ENCODE measurements around the gene KLHL30. TPM values are rescaled to one million over a fixed set of nuclear protein-coding genes. Genes with fewer than 3 reads are reported as not detected.
"Not testable (repeated sequence)": the region's sequence is repeated elsewhere in the genome, so short reads cannot be mapped to it uniquely, and the experiment has no call there.

The KLHL30 gene
- total RNA-seq, 4 donors from 2014 or later, result 0.14 to 5.6 TPM; not detected in 2

DNA sequence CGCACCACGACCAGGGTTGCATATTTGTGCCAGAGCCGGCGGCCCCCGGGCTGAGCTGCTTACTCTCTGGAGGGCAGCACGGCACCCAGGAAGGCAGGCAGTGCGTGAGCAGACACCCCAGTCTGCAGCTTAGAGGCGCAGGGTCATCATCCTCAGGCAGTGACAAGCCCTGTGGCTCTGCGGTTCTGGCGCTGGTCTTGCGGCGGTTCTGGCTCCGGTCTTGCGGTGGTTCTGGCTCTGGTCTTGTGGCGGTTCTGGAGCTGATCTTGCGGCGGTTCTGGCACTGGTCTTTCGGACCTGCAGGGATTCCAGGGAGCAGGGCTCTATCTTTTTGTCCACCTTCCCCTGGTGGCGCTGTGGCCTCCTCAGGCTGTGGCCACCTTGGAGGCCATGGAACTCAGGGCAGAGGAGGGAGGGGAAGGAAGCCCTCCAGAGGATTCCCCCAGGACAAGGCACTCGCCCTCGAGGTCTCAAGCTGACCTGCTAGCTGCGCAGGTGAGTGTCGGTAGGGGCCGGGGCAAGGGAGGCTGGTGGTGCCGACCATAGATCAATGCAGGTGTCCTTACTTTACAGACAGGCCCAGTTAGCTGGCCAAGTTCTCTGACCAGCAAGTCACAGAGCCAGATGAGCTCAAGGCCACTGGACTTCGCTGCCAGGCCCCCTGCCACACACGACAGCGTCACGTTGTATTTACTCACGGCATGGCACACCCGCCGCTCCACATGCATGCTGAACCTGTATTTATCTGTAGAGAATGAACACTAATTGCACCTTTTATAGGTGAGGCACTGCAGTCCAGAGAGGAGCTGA is 23.4 kb upstream of the KLHL30 start:
- intact Hi-C loops (cut with DNase I; ENCODE audit: low total_unique reads) (no loop called here), in situ Hi-C loops (cut with MboI; ENCODE audit: low pct_ligation_motif_present in 1 of 4, low pct_unique_long_range_greater_than_20kb in 1 of 4, low sequenced_read_pairs in 3 of 4) (no loop called here)
- Histone ChIP-seq H3K4me3 (no peak overlapping the region), H3K36me3 (no peaks in the 10 kb centered on the region), H3K4me1 (no peaks in the 10 kb centered on the region), H3K27ac (no peak overlapping the region), H3K27me3 (no peaks in the 10 kb centered on the region), H3K9me3 (peaks cover 3 to 8% of the 10 kb centered on the region in 2 donors)
- DNase-seq, result no peak
- TF ChIP-seq EP300 (IDR thresholded peaks at IDR 0.05; ENCODE audit: low read depth), result no peak
- TF ChIP-seq POLR2A (IDR thresholded peaks at IDR 0.05), result no peak
- TF ChIP-seq POLR2AphosphoS5 (IDR thresholded peaks at IDR 0.05), result no peak
- WGBS, 2 donors (ENCODE audit: low coverage in 1 of 2), result 84% methylated on average over 28 of the region's 32 CpGs; no CpG with 5 or more reads in 1 of the 2 donors

DNA sequence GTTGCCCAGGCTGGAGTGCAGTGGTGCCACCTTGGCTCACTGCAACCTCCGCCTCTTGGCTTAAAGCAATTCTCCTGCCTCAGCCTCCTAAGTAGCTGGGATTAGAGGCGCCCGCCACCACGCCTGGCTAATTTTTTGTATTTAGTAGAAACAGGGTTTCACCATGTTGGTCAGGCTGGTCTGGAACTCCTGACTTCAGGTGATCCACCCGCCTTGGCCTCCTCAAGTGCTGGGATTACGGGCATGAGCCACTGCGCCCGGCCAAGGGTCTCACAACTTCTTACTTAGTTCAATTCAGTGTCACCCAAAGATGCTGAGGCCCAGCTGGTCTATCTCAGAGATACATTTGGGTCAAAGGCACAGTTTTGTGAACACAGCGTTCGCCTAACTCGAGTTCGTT is 22.8 kb upstream of the KLHL30 start:
- H3K9me3 ChIP-seq; H3K4me3 ChIP-seq; H3K27ac ChIP-seq; intact Hi-C loops (cut with DNase I; ENCODE audit: low total_unique reads); H3K36me3 ChIP-seq; H3K27me3 ChIP-seq; in situ Hi-C loops (cut with MboI; ENCODE audit: low pct_ligation_motif_present in 1 of 4, low pct_unique_long_range_greater_than_20kb in 1 of 4, low sequenced_read_pairs in 3 of 4); DNase-seq; H3K4me1 ChIP-seq: not testable (repeated sequence)
- 93 to 94% methylated on average over 4 to 12 of the region's 12 CpGs for WGBS, 2 donors (ENCODE audit: low coverage in 1 of 2)

DNA sequence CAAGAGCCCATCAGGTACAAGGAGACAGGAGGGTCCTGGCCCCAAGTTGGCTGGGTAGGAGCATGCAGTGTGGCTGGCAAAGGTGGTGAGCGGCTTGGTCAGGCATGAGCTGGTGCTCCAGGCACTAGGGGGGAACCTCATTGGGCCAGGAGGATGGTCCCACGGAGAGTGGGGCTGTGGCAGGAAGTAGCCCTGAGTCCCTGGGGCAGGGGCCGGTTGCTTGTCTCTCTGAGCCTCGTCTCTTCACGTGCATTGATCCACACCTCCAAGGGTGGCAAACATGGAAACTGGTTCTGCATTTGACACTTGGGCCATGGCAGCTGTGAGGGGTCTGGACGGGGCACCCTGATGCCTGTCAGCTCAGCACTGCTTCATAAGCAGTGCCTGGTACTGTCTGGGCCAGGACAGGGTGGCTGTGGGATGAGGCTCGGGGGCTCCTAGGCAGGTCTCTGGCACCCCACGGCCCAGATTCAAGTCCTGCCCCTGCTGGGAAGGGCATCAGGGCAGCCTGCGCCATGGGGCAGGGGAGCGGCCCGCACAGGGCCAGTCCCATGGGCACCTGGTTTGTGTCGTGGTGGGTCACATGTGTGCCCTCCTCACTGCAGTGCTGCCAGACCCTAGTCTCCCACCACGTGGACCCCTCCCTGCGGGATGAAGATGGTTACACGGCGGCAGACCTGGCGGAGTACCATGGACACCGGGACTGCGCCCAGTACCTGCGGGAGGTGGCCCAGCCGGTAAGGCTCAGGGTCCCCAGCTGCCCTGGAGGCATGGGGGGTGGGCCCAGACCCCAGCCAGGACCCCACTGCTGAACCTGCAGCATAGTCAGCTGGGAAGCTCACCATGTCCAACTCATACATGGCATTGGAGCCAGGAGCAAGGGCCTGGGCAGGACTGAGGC is 21.9 kb upstream of the KLHL30 start:
- H3K27ac ChIP-seq, result no peak overlapping the region
- H3K4me1 ChIP-seq, result no peaks in the 10 kb centered on the region
- H3K9me3 ChIP-seq, result peaks cover 3 to 8% of the 10 kb centered on the region in 2 donors
- peaks cover 8% of the 10 kb centered on the region for H3K27me3 ChIP-seq
- 89% methylated on average over 21 of the region's 21 CpGs; no CpG with 5 or more reads in 1 of the 2 donors for WGBS, 2 donors (ENCODE audit: low coverage in 1 of 2)
- intact Hi-C loops (cut with DNase I; ENCODE audit: low total_unique reads), result no loop called here
- TF ChIP-seq, protein P1, sequence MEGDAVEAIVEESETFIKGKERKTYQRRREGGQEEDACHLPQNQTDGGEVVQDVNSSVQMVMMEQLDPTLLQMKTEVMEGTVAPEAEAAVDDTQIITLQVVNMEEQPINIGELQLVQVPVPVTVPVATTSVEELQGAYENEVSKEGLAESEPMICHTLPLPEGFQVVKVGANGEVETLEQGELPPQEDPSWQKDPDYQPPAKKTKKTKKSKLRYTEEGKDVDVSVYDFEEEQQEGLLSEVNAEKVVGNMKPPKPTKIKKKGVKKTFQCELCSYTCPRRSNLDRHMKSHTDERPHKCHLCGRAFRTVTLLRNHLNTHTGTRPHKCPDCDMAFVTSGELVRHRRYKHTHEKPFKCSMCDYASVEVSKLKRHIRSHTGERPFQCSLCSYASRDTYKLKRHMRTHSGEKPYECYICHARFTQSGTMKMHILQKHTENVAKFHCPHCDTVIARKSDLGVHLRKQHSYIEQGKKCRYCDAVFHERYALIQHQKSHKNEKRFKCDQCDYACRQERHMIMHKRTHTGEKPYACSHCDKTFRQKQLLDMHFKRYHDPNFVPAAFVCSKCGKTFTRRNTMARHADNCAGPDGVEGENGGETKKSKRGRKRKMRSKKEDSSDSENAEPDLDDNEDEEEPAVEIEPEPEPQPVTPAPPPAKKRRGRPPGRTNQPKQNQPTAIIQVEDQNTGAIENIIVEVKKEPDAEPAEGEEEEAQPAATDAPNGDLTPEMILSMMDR (IDR thresholded peaks at IDR 0.05), result no peak
- TF ChIP-seq POLR2A (IDR thresholded peaks at IDR 0.05) (no peak), POLR2AphosphoS5 (IDR thresholded peaks at IDR 0.05) (no peak)
- H3K36me3 ChIP-seq, result no peaks in the 10 kb centered on the region
- in situ Hi-C loops (cut with MboI; ENCODE audit: low pct_ligation_motif_present in 1 of 4, low pct_unique_long_range_greater_than_20kb in 1 of 4, low sequenced_read_pairs in 3 of 4), result no loop called here
- no peak overlapping the region for H3K4me3 ChIP-seq
- no peak for DNase-seq

DNA sequence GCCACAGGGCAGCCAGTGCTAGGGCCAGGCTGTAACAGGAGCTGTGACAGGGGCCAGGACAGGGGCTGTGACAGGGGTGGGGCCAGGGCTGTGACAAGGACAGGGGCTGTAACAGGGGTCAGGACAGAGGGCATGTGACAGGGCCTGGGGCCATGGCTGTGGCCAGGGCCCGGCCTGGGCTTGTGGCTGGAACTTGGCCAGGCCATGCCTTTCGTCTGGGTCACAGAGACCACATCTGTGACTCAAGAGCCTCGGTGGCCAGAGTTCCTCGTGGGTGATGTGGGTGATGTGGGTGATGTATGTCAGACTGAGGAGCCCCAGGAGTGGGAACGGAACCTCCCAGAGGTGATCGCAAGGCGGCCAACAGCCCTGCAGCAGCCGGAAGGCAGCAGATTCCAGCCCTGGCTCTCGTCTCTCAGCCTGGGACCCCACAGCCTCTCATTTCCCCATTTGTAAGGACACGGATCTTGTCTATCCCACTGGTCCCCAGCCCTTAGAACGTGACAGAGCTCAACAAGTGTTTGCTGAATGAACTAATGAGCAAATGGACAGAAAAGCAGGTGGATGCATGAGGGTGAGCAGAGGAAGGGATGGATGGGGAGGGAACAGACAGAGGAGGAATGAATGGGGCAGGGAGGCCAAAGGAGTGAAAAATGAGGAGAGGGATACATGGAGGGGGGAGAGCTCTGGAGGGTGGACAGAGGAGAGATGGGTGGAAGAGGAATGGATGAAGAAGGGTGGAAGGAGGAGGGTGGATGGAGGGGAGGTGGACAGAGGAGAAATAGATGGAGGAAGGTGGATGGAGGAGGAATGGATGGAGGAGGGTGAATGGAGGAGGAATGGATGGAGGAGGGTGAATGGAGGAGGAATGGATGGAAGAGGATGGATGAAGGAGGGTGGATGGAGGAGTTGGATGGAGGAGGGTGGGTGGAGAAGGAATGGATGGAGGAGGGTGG is 21.0 kb upstream of the KLHL30 start:
- H3K36me3 ChIP-seq, result no peaks in the 10 kb centered on the region
- peaks cover 8% of the 10 kb centered on the region for H3K27me3 ChIP-seq
- H3K4me3 ChIP-seq, result no peak overlapping the region
- in situ Hi-C loops (cut with MboI; ENCODE audit: low pct_ligation_motif_present in 1 of 4, low pct_unique_long_range_greater_than_20kb in 1 of 4, low sequenced_read_pairs in 3 of 4), result no loop called here
- peaks cover 3 to 5% of the 10 kb centered on the region in 2 donors for H3K9me3 ChIP-seq
- H3K27ac ChIP-seq, result no peak overlapping the region
- no peak for TF ChIP-seq EP300 (IDR thresholded peaks at IDR 0.05; ENCODE audit: low read depth)
- TF ChIP-seq, protein P1 (IDR thresholded peaks at IDR 0.05), result no peak
- TF ChIP-seq POLR2A (IDR thresholded peaks at IDR 0.05), result no peak
- 69% methylated on average over 9 of the region's 11 CpGs; no CpG with 5 or more reads in 1 of the 2 donors for WGBS, 2 donors (ENCODE audit: low coverage in 1 of 2)
- intact Hi-C loops (cut with DNase I; ENCODE audit: low total_unique reads), result no loop called here
- H3K4me1 ChIP-seq, result no peaks in the 10 kb centered on the region
- no peak for DNase-seq

All from transverse colon (tissue), 4 donors.